Measurements from ENCODE around the gene FNDC11.

DNA sequence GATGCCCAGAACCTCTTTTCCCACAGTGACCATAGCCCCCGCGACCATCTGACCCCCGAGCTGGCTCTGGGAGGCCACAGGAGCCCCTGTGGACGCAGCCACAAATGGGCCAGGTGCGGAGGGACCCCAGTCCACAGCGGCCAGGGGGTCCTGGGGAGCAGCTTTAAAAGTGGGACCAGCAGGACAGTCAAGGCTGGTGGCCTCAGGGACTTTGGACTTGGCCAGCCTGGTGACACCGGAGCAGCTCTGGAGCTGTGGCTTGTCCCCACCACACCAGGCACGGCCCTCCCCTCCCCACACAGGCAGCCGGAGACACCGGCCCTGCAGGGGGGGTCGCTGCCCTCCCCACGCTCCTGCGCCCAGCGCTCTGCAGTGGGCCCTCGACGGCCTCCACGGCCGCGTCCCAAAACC, 3.5 kb downstream of the FNDC11 start:
- TF ChIP-seq CTCF (conservative IDR thresholded peaks at IDR 0.05; ENCODE audit: low read depth, low read length) (no peak), EZH2phosphoT487 (IDR thresholded peaks at IDR 0.05; ENCODE audit: borderline replicate concordance, low read length) (no peak)
